ENCODE results near the gene PLXNA4.
A peak's percentile ranks its signal among the peaks of the same experiment; 100 is the strongest.

The PLXNA4 gene

DNA sequence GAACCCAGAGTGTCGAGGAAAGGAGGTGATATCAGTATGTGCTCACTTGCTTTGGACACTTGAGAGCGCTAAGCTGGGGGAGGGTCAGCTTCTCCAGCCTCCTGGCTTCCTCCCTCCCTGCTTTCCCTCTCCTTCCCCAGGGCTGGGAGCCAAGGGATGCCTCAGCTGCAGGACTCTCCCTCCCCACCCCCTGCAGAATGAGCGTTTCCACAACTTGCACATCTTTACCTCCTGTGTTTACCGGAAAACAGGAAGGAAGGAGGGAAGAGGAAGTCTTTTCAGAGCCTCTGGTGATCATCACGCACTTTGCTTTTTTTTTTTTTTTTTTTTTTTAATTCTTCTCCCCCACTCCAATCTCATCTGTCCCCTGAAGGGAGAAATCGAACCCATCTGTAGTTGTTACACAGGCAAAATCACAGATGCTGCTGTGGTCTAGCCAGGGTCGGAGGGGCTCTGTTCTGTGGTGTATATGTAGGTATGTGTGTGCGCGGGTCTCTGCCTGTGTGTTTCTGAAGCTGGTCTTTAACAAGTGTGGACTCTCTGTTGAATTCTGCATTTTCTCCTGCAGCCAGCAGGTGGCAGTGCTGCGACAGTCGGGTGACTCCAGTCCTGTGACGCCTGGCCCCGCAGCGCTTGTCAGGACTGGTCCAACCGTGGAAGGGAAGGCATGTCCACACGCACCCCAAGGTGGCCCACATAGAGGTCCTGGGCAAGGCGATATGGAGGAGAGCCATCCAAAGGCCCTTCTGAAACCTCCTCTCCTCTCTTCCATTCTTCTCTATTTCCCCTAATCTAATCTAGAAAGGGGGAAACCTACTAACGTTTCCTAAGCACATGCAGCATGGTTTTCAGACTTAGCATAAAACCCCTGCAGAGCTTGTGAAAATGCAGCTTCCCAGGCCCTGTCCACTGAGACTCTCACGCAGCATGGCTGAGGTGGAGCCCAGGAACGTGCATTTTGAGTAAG is 257.6 kb downstream of the PLXNA4 start:
- H3K4me3 ChIP-seq (ENCODE audit: low read depth, low read length) = no peak overlapping the region

DNA sequence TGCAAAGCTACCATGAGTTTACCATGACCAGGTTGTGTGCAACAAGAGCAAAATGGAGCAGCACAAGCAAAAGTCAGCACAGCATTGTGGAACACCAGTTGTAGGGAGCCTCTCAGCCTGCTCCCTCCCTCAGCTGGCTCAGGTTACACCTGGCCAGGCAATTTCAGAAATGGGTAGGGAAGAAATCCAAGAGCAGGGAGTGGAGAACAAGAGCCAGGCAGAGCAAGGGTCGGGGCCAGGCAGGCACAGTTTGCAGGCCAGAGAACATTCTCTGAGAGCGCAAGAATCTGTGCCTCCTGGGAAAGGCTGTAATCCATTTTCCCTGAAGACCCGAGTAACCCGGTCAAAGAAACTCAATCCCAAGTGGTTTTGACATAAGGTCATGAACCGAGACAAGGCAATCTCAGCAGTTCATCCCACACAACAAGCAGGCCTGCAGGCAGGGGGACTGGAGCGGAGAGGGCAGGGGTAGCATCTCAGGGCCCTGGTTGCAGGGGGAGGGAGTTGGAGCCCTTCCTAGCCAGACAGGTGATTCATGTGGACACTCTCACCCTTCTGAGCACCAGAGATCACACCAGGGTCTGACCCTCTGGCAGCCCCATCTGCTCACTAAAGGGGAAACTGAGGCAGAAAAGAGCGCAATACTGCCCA is 258.4 kb downstream of the PLXNA4 start:
- no peak overlapping the region for H3K4me3 ChIP-seq (ENCODE audit: low read depth, low read length)
- DNase-seq (ENCODE audit: low read depth) = no peak
- TF ChIP-seq, protein P1, sequence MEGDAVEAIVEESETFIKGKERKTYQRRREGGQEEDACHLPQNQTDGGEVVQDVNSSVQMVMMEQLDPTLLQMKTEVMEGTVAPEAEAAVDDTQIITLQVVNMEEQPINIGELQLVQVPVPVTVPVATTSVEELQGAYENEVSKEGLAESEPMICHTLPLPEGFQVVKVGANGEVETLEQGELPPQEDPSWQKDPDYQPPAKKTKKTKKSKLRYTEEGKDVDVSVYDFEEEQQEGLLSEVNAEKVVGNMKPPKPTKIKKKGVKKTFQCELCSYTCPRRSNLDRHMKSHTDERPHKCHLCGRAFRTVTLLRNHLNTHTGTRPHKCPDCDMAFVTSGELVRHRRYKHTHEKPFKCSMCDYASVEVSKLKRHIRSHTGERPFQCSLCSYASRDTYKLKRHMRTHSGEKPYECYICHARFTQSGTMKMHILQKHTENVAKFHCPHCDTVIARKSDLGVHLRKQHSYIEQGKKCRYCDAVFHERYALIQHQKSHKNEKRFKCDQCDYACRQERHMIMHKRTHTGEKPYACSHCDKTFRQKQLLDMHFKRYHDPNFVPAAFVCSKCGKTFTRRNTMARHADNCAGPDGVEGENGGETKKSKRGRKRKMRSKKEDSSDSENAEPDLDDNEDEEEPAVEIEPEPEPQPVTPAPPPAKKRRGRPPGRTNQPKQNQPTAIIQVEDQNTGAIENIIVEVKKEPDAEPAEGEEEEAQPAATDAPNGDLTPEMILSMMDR (IDR thresholded peaks at IDR 0.05; ENCODE audit: insufficient read depth, low read depth, low read length, missing control alignments) = no peak

More for the DNA sequence above, 257.6 kb downstream of the PLXNA4 start:
- peak; percentile 85 for DNase-seq (ENCODE audit: low read depth)
- TF ChIP-seq, protein P1 (IDR thresholded peaks at IDR 0.05; ENCODE audit: insufficient read depth, low read depth, low read length, missing control alignments) = peak; percentile 88

DNA sequence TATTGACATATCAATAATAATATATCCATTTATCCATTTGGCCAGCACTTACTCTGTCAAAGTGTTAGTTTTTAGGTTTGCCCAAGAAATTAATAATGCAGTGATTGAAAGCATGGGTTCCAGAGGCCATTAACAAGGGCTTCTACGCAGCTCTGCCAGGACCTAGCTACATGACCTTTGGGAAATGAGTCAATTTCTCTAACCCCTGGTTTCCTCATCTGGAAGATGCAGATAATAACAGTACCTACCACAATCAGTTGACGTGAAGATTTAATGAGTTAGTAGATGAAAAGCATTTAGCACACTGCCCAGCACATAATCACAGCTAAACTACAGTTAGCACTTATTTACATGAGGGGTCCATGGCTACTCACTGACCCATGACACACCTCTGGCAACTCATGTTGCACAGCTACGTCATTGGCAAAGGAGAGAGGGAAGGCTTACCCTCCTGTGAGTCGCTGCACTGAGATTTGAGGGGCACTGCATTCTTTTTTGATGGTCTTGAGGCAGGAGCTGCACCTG is 263.7 kb downstream of the PLXNA4 start:
- no peak for DNase-seq (ENCODE audit: low read depth)
- TF ChIP-seq, protein P1 (IDR thresholded peaks at IDR 0.05; ENCODE audit: insufficient read depth, low read depth, low read length, missing control alignments) = no peak
- H3K4me3 ChIP-seq (ENCODE audit: low read depth, low read length) = no peak overlapping the region

DNA sequence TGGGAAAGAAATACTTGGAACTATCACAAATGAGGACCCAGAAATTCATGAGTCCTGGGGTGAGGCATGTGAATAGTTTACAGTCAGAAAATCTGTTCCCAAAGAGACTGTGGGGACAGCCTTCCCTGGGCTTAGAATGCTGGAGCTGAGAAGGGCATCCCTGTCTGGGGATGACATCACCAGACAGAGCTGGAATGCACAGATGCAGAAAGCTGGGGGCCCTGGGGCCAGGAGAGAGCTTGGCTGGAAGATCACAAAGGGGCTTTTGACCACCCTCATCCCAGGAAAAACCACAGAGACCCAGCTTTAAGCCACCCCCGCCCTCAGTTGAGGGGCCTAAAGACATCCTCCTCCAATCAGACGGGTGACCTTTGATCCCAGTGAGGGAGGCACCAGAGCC is 264.5 kb downstream of the PLXNA4 start:
- H3K4me3 ChIP-seq (ENCODE audit: low read depth, low read length) = no peak overlapping the region
- no peak for DNase-seq (ENCODE audit: low read depth)
- TF ChIP-seq, protein P1 (IDR thresholded peaks at IDR 0.05; ENCODE audit: insufficient read depth, low read depth, low read length, missing control alignments) = no peak

DNA sequence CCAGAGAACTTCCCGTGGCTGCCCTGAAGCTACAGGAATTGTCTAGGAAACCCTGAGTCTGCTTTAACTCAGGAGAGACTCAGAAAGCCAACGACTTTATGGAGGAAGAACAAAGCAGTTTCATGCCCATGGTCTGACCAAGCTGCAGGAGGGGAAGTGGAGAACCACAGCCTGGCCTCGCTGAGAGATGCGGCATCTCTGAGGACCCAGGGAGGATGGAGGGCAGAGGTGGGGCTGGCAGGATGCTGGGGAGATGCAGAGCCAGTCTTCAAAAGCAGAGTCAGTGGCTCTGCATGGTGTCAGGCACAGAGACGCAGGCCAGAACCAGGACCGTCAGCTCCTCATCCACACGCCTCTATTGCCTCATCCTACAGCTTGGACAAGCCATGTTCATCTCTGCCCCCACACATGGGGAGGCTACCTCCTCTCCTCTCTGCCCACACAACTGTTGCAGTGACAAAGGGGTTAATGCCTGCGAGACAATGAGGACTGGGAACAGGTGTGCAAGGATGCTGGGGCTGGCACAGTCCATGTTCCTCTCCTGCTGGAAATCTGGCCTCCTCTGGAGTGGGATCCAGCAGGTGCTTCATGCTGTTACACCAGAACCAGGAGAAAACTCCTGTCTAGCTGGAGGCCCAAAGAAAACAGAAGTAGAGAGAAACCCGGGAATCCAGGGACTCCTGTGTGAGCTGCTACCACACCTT is 267.0 kb downstream of the PLXNA4 start:
- no peak overlapping the region for H3K4me3 ChIP-seq (ENCODE audit: low read depth, low read length)
- TF ChIP-seq, protein P1 (IDR thresholded peaks at IDR 0.05; ENCODE audit: insufficient read depth, low read depth, low read length, missing control alignments) = no peak
- no peak for DNase-seq (ENCODE audit: low read depth)

DNA sequence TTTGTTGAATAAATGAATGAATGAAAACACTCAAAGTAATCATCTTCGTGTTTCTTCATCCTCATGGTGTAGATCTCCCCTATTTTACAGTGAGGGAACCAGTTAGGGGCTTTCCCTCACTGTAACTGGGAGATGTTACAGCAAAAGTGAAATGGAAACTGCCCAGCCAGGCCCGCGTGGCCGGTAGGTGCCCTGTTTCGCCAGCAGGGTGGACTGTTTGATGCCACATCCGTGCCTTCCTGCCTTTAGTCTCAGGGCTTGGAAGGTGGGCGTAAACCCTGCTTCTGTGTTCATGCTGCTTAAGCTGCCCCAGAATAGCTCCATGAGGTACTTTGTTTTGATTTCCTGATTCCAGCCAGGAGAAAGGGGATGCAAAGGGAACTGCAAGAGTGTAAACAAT is 268.8 kb downstream of the PLXNA4 start:
- TF ChIP-seq, protein P1 (IDR thresholded peaks at IDR 0.05; ENCODE audit: insufficient read depth, low read depth, low read length, missing control alignments) = no peak
- no peak overlapping the region for H3K4me3 ChIP-seq (ENCODE audit: low read depth, low read length)
- peak; percentile 6 for DNase-seq (ENCODE audit: low read depth)

Data from GM12865 (cell line).